Neural cell (in vitro differentiated cells): ENCODE measurements around the gene GAB4.

Experiments used
- EP300 ChIP-seq: fragments of 450-650 bp; conservative IDR thresholded peaks from 2 replicates; pipeline ENCODE4 v1.6.1; 2014; ENCODE audit warnings: antibody characterized with exemption, mild to moderate bottlenecking, moderate library complexity; ENCODE audit not compliant: poor library complexity, severe bottlenecking
- EZH2 ChIP-seq: fragments of 200-600, 300-800 bp; shearing (Covaris generic), sonication (generic); IDR thresholded peaks from 2 replicates; pipeline ENCODE4 v1.6.1; 2014; ENCODE audit warnings: antibody characterized with exemption, low read length, borderline replicate concordance, mild to moderate bottlenecking; ENCODE audit not compliant: insufficient read depth, poor library complexity, severe bottlenecking
- MXI1 ChIP-seq: fragments of 450-650 bp; conservative IDR thresholded peaks from 2 replicates; pipeline ENCODE4 v1.6.1; 2014; ENCODE audit warnings: antibody characterized with exemption, mild to moderate bottlenecking; ENCODE audit not compliant: poor library complexity, severe bottlenecking
- POLR2AphosphoS5 ChIP-seq: IDR thresholded peaks from 2 replicates; pipeline ENCODE4 v1.6.1; 2012
- RAD21 ChIP-seq: fragments of 450-650 bp; conservative IDR thresholded peaks from 2 replicates; pipeline ENCODE4 v1.6.1; 2014; ENCODE audit warnings: antibody characterized with exemption, mild to moderate bottlenecking, moderate library complexity
- SMC3 ChIP-seq: fragments of 450-650 bp; conservative IDR thresholded peaks from 2 replicates; pipeline ENCODE4 v1.6.1; 2014; ENCODE audit warnings: antibody characterized with exemption, mild to moderate bottlenecking, moderate library complexity; ENCODE audit not compliant: poor library complexity
- TAF1 ChIP-seq: IDR thresholded peaks from 2 replicates; pipeline ENCODE4 v1.6.1; 2012; ENCODE audit warnings: low read depth
- TF ChIP-seq, protein P1 (sequence below): IDR thresholded peaks from 2 replicates; pipeline ENCODE4 v1.6.1; 2012; ENCODE audit warnings: borderline replicate concordance
- TF ChIP-seq, protein P2 (sequence below): fragments of 450-650 bp; IDR thresholded peaks from 2 replicates; pipeline ENCODE4 v1.5.1; 2014; ENCODE audit warnings: antibody characterized with exemption, mild to moderate bottlenecking, moderate library complexity; ENCODE audit not compliant: poor library complexity, severe bottlenecking

DNA sequence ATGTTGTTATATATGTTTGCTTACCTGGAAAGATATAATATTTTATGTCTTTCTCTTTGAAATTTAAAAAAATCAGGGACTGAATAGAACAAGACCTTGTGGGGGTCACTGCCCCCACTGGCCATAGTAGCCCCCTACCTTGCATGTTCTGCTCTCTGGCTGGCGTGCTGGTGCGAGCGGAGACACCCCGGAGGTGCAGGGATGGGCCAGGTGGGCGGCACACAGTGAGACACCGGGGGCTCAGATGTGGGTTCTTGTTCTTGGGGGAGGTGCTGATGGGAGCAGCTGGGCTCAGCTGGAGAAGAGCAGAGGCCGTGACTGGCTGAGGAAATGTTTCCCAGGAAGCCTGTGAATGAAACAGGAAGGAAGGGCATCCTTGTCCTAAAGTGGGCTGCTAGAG is 20.2 kb downstream of the GAB4 start:
- TF ChIP-seq, protein P1, sequence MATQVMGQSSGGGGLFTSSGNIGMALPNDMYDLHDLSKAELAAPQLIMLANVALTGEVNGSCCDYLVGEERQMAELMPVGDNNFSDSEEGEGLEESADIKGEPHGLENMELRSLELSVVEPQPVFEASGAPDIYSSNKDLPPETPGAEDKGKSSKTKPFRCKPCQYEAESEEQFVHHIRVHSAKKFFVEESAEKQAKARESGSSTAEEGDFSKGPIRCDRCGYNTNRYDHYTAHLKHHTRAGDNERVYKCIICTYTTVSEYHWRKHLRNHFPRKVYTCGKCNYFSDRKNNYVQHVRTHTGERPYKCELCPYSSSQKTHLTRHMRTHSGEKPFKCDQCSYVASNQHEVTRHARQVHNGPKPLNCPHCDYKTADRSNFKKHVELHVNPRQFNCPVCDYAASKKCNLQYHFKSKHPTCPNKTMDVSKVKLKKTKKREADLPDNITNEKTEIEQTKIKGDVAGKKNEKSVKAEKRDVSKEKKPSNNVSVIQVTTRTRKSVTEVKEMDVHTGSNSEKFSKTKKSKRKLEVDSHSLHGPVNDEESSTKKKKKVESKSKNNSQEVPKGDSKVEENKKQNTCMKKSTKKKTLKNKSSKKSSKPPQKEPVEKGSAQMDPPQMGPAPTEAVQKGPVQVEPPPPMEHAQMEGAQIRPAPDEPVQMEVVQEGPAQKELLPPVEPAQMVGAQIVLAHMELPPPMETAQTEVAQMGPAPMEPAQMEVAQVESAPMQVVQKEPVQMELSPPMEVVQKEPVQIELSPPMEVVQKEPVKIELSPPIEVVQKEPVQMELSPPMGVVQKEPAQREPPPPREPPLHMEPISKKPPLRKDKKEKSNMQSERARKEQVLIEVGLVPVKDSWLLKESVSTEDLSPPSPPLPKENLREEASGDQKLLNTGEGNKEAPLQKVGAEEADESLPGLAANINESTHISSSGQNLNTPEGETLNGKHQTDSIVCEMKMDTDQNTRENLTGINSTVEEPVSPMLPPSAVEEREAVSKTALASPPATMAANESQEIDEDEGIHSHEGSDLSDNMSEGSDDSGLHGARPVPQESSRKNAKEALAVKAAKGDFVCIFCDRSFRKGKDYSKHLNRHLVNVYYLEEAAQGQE: no peak
- TF ChIP-seq, protein P2, sequence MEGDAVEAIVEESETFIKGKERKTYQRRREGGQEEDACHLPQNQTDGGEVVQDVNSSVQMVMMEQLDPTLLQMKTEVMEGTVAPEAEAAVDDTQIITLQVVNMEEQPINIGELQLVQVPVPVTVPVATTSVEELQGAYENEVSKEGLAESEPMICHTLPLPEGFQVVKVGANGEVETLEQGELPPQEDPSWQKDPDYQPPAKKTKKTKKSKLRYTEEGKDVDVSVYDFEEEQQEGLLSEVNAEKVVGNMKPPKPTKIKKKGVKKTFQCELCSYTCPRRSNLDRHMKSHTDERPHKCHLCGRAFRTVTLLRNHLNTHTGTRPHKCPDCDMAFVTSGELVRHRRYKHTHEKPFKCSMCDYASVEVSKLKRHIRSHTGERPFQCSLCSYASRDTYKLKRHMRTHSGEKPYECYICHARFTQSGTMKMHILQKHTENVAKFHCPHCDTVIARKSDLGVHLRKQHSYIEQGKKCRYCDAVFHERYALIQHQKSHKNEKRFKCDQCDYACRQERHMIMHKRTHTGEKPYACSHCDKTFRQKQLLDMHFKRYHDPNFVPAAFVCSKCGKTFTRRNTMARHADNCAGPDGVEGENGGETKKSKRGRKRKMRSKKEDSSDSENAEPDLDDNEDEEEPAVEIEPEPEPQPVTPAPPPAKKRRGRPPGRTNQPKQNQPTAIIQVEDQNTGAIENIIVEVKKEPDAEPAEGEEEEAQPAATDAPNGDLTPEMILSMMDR: no peak
- TF ChIP-seq EZH2: no peak
- no peak for TF ChIP-seq POLR2AphosphoS5
- no peak for TF ChIP-seq MXI1
- no peak for TF ChIP-seq RAD21
- no peak for TF ChIP-seq TAF1
- no peak for TF ChIP-seq SMC3
- TF ChIP-seq EP300: no peak
